BJ (cell line): ENCODE measurements around the gene TOX2. TPM values are rescaled to one million over a fixed set of nuclear protein-coding genes. Genes with fewer than 3 reads are reported as not detected.

ENCODE experiments used
- CTCF ChIA-PET: fragments of 350-600 bp; formaldehyde crosslinking; extraction: SDS; loops from one replicate; lab custom pipeline; 2021; ENCODE audit warnings: antibody characterized with exemption, inconsistent platforms; lab: Yijun Ruan, JAX
- POLR2A ChIA-PET: fragments of 300-600 bp; sonication (Branson Sonifier 250); formaldehyde crosslinking; extraction: SDS; loops from one replicate; lab custom pipeline; 2021; ENCODE audit warnings: antibody characterized with exemption; lab: Charles Lee
- DNase-seq: peaks from one replicate; pipeline ENCODE4 v3.0.0-alpha.2; 2011; ENCODE audit warnings: low read depth
- H3K27me3 ChIP-seq: 2 replicates; pipeline ENCODE4 v1.6.0; 2011; ENCODE audit warnings: low read length; ENCODE audit not compliant: control insufficient read depth, insufficient read depth
- H3K36me3 ChIP-seq: 2 replicates; pipeline ENCODE4 v1.5.1; 2011; ENCODE audit warnings: low read length; ENCODE audit not compliant: control insufficient read depth, insufficient read depth
- H3K4me3 ChIP-seq: 2 replicates; pipeline ENCODE4 v1.5.1; 2011; ENCODE audit warnings: low read depth, mild to moderate bottlenecking, control low read depth, low read length
- CTCF ChIP-seq: IDR thresholded peaks from 2 replicates; pipeline ENCODE4 v1.5.1; 2011; ENCODE audit warnings: low read depth, mild to moderate bottlenecking, control low read depth, inconsistent platforms, low read length, moderate library complexity; ENCODE audit not compliant: insufficient read depth
- polyA plus RNA-seq: library from polyadenylated mRNA; depleted of rRNA; stranded (reverse); fragments of >200 nt; gene quantifications from 2 replicates; pipeline ENCODE4 v1.2.3, GENCODE V29; 2011

Gene TOX2
- polyA plus RNA-seq, 1 experiment = 7.6 TPM

GRCh38 chr20:44106615-44107014 lies 192.0 kb downstream of the TOX2 start:
- peaks cover 7% of the 10 kb centered on the region; the same call in 1 of the 2 replicates for H3K27me3 ChIP-seq
- no peaks in the 10 kb centered on the region for H3K36me3 ChIP-seq
- ChIA-PET CTCF (interaction anchor here (0.6 to 4.1 kb wide), 3 partner anchors 10 to 357 kb away, joined by 3 to 28 read pairs (median 3); no protein-coding TSS in a partner anchor), POLR2A (interaction anchor here (0.6 kb wide), 1 partner anchor 82 kb away, joined by 5 read pairs; no protein-coding TSS in a partner anchor)
- no peak for DNase-seq
- no peak for TF ChIP-seq CTCF
- no peak overlapping the region for H3K4me3 ChIP-seq

DNA sequence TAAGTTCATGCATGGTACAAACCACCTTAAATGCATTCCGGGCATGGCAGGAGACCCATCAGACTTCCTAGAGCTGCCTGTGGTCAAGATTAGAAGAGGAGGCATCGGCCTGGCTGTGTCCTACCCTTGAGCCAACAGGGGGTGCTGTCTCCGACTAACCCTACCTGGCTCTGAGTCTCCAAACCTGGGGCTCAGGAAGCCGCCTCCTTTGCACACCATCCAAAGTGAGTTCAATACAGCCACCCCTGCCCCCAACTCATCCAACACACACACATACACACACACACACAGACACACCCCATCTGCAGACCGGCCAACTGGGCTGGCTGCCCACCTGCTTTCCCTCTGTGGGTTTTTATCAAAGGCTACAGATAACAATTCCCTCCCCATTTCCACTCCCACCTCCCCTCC lies 195.3 kb downstream of the TOX2 start:
- no peak overlapping the region for H3K4me3 ChIP-seq
- ChIA-PET POLR2A (no interaction called here), CTCF (interaction anchor here (0.6 to 11.7 kb wide), 4 partner anchors 12 to 360 kb away, joined by 3 to 307 read pairs (median 4); partner anchors contain the start of gene JPH2)
- H3K27me3 ChIP-seq = peaks cover 4% of the 10 kb centered on the region; the same call in 1 of the 2 replicates
- no peak for DNase-seq
- H3K36me3 ChIP-seq = no peaks in the 10 kb centered on the region
- TF ChIP-seq CTCF = peak; percentile 28; the same call in 1 of the 2 replicates

GRCh38 chr20:44110816-44111568 lies 196.3 kb downstream of the TOX2 start:
- no peak for TF ChIP-seq CTCF
- ChIA-PET CTCF (interaction anchor here (1.5 to 11.7 kb wide), 3 partner anchors 15 to 200 kb away, joined by 3 to 307 read pairs (median 5); partner anchors contain the start of genes FITM2 and JPH2), POLR2A (no interaction called here)
- Histone ChIP-seq H3K27me3 (peaks cover 3% of the 10 kb centered on the region; the same call in 1 of the 2 replicates), H3K36me3 (no peaks in the 10 kb centered on the region), H3K4me3 (no peak overlapping the region)
- no peak for DNase-seq

GRCh38 chr20:44111712-44112335 lies 197.2 kb downstream of the TOX2 start:
- DNase-seq = no peak
- POLR2A ChIA-PET = no interaction called here

More at GRCh38 chr20:44111712-44112335, 197.2 kb downstream of the TOX2 start:
- Histone ChIP-seq H3K36me3 (no peaks in the 10 kb centered on the region), H3K4me3 (no peak overlapping the region), H3K27me3 (peaks cover 1% of the 10 kb centered on the region; the same call in 1 of the 2 replicates)
- CTCF ChIA-PET = interaction anchor here (0.7 to 11.7 kb wide), 4 partner anchors 16 to 199 kb away, joined by 3 to 307 read pairs (median 4); partner anchors contain the start of genes FITM2 and JPH2
- TF ChIP-seq CTCF = no peak
